ENCODE results near the gene ODF2.

ODF2 gene

GRCh38 chr9:128484686-128485413, 29.0 kb downstream of the ODF2 start:
- H3K4me3 ChIP-seq (ENCODE audit: low read depth, low read length) = no peak overlapping the region
- TF ChIP-seq MAX (IDR thresholded peaks at IDR 0.05; ENCODE audit: low read depth, low read length) = no peak
- no peak for TF ChIP-seq POLR2A (IDR thresholded peaks at IDR 0.05; ENCODE audit: extremely low read depth, insufficient read length)
- no peak for TF ChIP-seq MYC (IDR thresholded peaks at IDR 0.05; ENCODE audit: low read depth, low read length)
- no peak for TF ChIP-seq CTCF (IDR thresholded peaks at IDR 0.05; ENCODE audit: low read depth, low read length)
- no peak for DNase-seq (ENCODE audit: low read depth)

GRCh38 chr9:128485414-128485855, 29.6 kb downstream of the ODF2 start:
- DNase-seq (ENCODE audit: low read depth) = no peak
- no peak overlapping the region for H3K4me3 ChIP-seq (ENCODE audit: low read depth, low read length)
- TF ChIP-seq POLR2A (IDR thresholded peaks at IDR 0.05; ENCODE audit: extremely low read depth, insufficient read length) = no peak
- no peak for TF ChIP-seq MAX (IDR thresholded peaks at IDR 0.05; ENCODE audit: low read depth, low read length)
- no peak for TF ChIP-seq CTCF (IDR thresholded peaks at IDR 0.05; ENCODE audit: low read depth, low read length)
- no peak for TF ChIP-seq MYC (IDR thresholded peaks at IDR 0.05; ENCODE audit: low read depth, low read length)

GRCh38 chr9:128486201-128486600, 30.4 kb downstream of the ODF2 start:
- H3K4me3 ChIP-seq (ENCODE audit: low read depth, low read length) = no peak overlapping the region
- TF ChIP-seq MAX (IDR thresholded peaks at IDR 0.05; ENCODE audit: low read depth, low read length) (no peak), POLR2A (IDR thresholded peaks at IDR 0.05; ENCODE audit: extremely low read depth, insufficient read length) (no peak), CTCF (IDR thresholded peaks at IDR 0.05; ENCODE audit: low read depth, low read length) (no peak), MYC (IDR thresholded peaks at IDR 0.05; ENCODE audit: low read depth, low read length) (no peak)
- no peak for DNase-seq (ENCODE audit: low read depth)

GRCh38 chr9:128493424-128493823, 37.6 kb downstream of the ODF2 start:
- no peak for DNase-seq (ENCODE audit: low read depth)
- no peak for TF ChIP-seq POLR2A (IDR thresholded peaks at IDR 0.05; ENCODE audit: extremely low read depth, insufficient read length)
- no peak for TF ChIP-seq CTCF (IDR thresholded peaks at IDR 0.05; ENCODE audit: low read depth, low read length)
- no peak for TF ChIP-seq MYC (IDR thresholded peaks at IDR 0.05; ENCODE audit: low read depth, low read length)
- no peak for TF ChIP-seq MAX (IDR thresholded peaks at IDR 0.05; ENCODE audit: low read depth, low read length)
- H3K4me3 ChIP-seq (ENCODE audit: low read depth, low read length) = no peak overlapping the region

- TF ChIP-seq MAX (IDR thresholded peaks at IDR 0.05; ENCODE audit: low read depth, low read length) = no peak; the same call in 1 of the 2 replicates
- TF ChIP-seq MYC (IDR thresholded peaks at IDR 0.05; ENCODE audit: low read depth, low read length) = no peak; the same call in 1 of the 2 replicates
- TF ChIP-seq CTCF (IDR thresholded peaks at IDR 0.05; ENCODE audit: low read depth, low read length) = no peak
- no peak for TF ChIP-seq POLR2A (IDR thresholded peaks at IDR 0.05; ENCODE audit: extremely low read depth, insufficient read length)
- DNase-seq (ENCODE audit: low read depth) = peak; percentile 81
- no peak overlapping the region for H3K4me3 ChIP-seq (ENCODE audit: low read depth, low read length)
Measured at GRCh38 chr9:128494108-128494745, 38.4 kb downstream of the ODF2 start.

Data from NB4 (cell line).